ENCODE measurements around the gene SHB. TPM values are rescaled to one million over a fixed set of nuclear protein-coding genes. Genes with fewer than 3 reads are reported as not detected.
A peak's percentile ranks its signal among the peaks of the same experiment; 100 is the strongest.

Gene SHB
- total RNA-seq, 1 donor: 19.9 TPM

DNA sequence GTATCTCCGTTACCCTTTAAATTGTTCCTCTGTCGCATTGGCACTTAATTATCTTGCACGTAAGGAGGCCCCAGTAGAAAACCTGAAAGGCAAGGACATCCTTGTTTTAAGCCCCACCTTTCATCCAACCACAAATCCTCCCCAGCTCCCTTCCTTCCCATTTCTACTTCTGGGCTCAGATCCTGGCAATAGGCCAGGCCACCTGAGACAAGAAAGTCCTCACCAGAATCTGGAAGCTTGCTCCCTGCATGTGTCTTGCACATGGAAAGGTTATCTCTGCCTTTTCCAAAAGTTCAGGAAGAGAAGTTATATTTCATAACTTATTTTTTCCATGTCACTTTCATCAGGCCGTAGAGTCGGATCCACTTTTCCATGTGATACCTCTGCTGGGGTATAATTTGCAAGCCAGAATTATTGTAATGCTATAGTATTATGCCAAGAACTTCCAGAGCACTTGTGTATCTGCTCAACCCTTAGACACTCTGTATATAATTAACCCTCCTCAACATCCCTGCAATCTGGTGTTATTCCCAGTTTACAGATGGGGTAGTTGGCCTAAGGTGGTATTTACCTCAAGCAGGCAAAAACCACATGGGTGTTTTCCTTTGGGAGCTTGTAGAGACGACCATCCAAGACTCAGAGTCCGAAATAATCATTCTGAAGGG, 2.6 kb upstream of the SHB start:
- TF ChIP-seq CTCF (IDR thresholded peaks at IDR 0.05; ENCODE audit: insufficient read depth, low read depth, low read length): no peak
- H3K4me3 ChIP-seq (ENCODE audit: low read depth, low read length): no peak overlapping the region
- no peak for DNase-seq (ENCODE audit: low read depth)

DNA sequence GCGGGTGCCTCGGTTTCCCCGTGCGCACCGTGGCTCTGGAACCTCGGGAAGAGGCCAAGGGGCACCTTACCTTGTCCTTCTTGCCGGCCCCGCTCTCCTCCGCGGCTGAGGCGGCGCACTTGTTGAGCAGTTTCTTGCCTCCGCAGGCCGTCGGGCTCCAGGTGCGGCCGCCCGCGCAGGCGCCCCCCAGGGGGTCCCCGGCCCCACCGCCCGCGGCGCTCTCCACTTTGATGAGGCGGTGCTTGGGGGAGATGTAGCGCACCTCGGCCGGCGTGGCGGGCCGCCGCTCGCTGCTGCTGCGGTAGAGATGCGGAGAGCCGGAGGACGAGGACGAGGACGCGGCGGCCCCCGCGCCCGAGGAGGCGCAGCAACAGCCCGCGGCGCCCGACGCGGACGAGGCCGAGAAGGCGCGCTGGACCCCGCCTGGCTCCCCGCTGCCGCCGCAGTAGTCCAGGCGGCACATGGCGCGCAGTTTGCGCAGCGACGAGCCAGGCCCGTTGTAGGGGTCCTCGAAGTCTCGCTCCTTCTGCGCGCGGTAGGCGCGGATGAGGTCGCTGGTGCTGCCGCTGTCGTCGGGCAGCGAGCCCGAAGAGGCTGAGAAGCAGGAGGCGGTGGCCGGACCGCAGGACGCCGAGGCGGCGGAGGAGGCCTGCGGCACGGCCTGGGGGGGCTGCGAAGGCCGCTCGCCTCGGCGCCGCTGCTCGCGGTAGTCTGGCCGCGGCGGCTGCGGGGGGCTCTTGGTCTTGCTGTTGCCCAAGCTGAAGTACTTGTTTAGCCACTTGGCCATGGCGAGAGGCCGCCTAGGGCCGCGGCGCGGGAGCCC, 957 bp downstream of the SHB start:
- no peak for DNase-seq (ENCODE audit: low read depth)
- TF ChIP-seq CTCF (IDR thresholded peaks at IDR 0.05; ENCODE audit: insufficient read depth, low read depth, low read length): no peak
- H3K4me3 ChIP-seq (ENCODE audit: low read depth, low read length): peak overlapping the region; percentile 87

DNA sequence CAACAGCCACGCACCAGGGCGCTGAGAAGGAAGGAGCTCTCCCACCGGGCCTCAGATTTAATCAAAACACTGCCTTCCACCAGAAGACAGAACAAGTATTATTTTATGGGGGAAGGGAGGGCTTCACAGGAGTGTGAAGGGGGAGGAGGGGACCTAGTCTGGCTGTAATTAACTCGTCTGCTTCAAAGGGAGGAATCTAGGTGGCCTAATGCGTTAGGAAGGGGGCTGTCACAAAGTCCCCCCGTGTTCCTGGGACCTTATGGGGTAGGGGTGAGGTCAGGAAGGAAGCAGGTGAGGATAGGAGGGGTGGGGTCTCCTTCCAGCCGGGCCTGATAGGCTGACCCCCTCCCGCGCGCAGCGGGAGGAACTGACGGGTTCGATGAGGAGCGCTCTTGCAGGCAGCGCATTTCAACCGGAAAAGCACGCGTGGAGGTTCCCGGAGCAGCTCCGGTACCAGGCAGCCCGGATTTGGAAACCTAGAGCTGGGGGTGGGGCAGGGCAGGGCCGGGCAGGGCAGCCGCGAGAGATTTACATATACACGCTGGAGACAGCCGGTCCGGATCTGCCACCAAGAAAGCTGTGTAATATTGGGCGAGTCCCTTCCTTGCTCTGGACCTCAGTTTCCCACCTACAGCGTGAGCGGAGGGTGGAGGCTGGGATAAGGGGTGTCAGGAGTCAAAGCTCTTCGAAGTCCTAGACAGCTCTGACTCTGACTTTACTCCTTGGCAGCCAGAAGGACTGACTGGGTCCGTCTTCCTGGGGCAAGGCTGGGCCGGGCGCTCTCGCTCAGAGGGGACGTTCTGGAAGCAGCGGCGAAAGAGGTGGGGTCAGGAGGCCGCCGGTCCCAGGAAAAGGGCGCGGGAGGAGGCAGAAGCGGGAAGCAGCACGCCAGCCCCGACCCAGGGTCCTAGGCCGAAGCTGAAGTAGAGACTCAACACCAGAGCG, 1.8 kb downstream of the SHB start:
- peak overlapping the region; percentile 87 for H3K4me3 ChIP-seq (ENCODE audit: low read depth, low read length)
- peak; percentile 53 for DNase-seq (ENCODE audit: low read depth)
- no peak for TF ChIP-seq CTCF (IDR thresholded peaks at IDR 0.05; ENCODE audit: insufficient read depth, low read depth, low read length)

DNA sequence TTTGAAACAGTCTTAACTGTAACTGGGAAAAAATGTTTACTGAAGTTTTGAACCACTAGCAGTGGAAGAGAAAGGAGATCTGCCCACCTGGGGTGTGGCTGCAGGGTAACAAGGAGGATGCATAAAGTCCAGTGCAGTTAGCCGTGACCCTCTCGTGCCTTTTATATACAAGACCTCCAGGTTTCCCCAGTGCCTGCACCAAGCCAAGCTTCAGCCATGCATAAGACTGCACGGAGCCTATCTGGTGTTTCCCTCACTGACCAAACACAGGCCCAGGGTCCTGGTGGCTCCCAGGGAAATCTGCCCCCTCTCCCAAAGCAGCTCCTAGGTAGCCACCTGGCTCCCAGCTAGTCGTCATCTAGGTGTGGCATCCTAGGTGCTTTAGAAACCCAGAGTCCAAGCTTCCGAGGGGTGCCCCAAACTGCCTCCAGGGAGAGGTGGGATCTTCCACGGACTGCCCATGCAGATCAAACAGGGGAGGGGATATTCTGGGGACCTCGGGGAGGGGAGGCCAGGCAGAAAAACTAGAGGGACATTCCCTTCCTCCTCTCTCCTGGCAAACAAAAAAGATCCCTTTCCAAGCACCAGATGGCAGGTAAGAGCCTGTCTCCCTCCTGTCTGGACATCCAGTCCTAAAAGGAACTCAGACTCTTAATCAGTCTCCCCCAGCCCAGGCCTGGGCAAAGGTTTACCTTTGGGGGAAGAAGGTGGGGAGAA, 2.7 kb downstream of the SHB start:
- TF ChIP-seq CTCF (IDR thresholded peaks at IDR 0.05; ENCODE audit: insufficient read depth, low read depth, low read length): peak; percentile 21
- DNase-seq (ENCODE audit: low read depth): no peak

DNA sequence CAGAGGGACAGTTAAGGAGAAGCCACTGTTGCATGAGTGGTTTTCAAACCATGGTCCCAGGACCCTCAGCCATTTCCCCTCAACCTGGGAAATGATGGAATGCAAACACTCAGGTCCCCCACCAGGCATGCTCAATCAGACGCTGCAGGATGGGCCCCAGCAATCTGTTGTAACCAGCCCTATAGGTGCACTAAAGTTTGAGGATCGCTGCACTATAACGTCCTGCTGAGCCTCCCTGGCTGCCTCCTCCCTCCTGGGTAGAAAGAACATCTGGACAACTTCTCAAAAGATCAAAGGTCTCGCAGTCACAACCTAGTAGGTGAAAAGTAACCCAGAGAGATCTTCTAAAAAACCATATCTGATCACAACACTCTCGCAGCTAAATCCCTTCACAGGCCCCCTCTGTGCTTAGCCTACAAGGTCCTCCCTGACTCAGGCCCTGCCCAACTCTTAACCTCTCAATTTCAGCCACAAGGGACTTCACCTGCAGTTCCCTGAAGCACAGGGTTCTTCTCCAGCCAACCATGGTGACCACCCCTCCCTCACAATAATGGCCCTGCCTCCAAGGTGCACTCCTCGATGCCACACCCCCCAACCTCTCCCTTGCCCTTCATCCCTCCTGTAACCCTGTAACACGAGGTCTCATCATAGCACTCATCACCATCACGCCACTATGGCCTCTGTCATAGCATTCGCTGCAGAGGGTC, 3.5 kb downstream of the SHB start:
- peak overlapping the region; percentile 87 for H3K4me3 ChIP-seq (ENCODE audit: low read depth, low read length)
- no peak for DNase-seq (ENCODE audit: low read depth)
- TF ChIP-seq CTCF (IDR thresholded peaks at IDR 0.05; ENCODE audit: insufficient read depth, low read depth, low read length): no peak

More for the DNA sequence above, 2.7 kb downstream of the SHB start:
- peak overlapping the region; percentile 87 for H3K4me3 ChIP-seq (ENCODE audit: low read depth, low read length)
